NCI-H1436 treated with DMSO at 0.1 percent for 48 hours (cell line): Measurements from ENCODE around the gene ADCY4.

Experiments used
- DNase-seq: peaks from one replicate; lab custom pipeline; 2025; lab: John Stamatoyannopoulos, UW

Gene ADCY4

DNA sequence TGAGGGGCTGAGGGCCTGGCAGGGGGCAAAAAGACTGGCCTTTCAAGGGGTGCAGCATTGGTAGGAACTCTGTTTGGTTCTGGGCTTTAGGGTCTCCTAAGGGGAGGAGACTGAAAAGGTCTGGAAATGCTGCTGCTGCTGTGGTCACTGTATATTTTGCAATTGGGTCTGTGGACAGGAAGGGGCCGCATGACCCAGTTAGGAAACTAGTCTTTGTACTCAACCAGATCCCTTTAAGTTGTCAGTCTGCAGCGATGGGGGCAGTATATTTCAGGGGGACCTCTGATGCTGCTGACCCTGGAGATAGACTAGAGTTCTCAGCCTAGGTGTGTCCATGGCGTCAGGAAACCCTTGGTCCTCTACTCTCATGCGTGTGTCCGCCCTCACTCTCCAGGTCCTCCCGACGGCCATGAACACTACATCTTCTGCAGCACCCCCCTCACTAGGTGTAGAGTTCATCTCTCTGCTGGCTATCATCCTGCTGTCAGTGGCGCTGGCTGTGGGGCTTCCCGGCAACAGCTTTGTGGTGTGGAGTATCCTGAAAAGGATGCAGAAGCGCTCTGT lies 19.5 kb downstream of the ADCY4 start:
- DNase-seq, result no peak

DNA sequence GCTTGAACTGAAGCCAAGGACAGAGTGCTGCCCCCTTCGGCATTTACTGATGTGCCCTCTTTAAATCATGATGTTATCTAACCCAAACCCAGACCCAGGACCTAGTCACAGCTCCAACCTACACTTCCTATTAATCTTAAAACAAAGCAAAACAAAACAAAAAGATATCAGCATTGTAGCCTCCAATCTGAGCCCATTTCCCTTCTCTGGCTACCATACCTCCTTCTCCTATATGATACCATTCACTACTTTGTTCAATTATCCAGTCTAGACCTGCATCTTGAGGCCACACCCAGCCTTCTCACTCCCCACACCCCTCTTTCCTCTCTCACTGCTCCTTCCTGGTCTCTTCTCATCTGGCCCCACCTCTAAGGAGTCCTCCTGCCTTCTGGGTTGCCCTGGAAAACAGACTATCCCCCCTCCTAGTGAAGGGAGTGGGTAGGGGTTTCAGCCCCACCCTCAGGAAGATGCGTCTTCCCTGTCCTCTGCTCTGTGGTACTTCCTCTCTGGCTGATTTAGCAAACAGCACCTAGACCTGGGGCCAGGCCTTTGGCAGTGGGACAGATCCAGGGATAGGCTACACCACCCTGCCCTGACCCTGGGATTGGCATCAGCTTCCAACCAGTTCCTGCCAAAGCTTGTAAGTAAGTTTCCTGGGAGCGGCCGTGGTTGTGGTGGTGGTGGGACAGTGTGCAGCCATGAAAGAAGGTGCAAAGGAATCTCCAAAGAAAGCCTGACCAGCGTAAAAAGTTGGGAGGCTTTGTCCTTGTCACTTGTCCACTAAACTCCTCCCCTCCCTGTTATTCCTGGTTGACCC lies 20.3 kb downstream of the ADCY4 start:
- DNase-seq, result no peak

DNA sequence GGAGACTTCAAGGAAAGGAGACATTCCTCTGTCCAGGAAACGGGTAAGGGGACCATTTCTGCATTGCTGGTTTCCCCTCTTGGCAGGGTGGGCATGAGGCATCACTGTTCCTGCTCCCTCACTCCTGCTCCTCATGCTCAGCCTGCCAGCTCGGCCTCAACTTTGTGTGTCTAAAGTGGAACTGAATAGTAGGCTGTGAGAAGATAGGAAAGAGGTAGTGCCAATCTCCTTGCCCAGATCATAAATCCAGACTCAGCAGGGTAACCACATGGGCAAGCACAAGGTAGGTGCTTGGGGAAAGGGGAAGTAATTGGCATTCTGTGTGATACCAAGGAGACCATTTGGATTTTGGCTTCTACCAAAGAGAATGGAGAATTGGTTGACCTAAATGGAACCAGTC lies 21.0 kb downstream of the ADCY4 start:
- DNase-seq, result no peak

DNA sequence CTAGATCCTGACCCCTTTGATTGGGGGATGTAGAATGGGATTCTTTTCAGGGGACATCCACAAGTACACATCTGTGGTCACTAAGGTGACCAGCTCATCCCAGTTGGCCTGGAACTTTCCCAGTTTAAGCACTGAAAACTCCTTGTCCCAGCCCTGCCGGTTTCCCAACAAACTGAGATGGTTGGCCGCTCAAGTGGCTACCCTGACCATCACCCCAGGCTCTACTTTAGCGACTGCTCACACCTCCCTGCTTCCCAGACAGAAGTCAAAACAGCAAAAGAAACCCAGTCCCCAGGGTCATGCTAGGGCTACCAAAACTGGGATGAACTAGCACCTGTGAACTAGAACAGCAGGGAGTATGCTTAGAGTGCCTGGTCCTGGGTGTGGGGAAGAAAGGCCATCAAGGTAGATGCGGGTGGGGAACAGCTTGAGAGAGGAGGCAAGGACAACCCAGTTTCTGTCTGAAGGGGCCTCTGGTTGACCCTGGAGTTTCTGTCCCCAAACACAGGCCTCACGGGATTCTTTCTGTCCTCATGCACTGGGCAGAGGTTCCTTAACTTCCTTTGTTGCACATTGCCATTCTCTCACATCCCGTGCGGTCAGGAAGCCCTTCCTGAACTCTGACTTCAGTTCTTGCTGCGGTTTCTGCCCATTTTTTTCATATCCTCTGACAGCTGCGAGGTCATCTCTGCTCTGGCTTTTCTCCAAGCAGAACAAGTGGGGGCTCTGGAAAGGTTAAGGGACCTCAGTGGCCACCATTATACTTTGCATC lies 21.9 kb downstream of the ADCY4 start:
- no peak for DNase-seq

DNA sequence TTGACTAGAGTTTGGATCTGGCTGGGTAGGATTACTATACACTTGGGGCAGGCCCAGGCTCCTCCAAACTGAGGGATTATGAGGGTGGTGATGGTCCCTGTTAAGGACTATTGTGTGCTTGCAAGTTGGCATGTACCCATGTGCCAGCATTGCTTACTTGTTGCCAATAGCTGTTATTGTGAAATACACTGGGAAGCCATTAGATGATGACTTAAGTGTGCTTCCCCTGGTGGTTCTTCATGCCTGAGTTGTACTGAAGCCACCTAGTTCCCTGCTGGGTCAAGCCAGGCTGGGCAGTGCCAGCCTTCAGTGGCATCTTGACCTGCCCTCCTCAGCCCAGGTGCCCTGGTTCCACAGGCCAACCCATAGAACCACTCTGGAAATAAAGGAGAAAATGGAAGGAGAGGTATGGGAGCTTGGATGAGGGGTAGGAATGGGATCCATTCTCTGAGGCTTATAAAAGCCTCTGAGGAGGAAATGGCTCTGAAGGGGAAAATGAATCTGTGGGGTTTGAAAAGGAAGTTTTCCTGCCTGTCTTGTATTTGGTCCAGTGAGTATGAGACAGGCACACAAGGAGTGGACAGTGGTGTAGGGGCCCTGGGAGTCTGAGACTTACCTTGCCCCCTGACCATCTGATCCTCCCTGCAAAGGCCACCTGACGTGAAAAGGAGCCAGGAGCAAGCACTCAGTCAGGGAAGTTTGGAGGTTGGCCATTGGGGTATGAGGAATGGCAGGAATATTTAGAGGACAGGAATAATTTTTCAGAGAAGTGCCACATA lies 22.8 kb downstream of the ADCY4 start:
- DNase-seq, result no peak

DNA sequence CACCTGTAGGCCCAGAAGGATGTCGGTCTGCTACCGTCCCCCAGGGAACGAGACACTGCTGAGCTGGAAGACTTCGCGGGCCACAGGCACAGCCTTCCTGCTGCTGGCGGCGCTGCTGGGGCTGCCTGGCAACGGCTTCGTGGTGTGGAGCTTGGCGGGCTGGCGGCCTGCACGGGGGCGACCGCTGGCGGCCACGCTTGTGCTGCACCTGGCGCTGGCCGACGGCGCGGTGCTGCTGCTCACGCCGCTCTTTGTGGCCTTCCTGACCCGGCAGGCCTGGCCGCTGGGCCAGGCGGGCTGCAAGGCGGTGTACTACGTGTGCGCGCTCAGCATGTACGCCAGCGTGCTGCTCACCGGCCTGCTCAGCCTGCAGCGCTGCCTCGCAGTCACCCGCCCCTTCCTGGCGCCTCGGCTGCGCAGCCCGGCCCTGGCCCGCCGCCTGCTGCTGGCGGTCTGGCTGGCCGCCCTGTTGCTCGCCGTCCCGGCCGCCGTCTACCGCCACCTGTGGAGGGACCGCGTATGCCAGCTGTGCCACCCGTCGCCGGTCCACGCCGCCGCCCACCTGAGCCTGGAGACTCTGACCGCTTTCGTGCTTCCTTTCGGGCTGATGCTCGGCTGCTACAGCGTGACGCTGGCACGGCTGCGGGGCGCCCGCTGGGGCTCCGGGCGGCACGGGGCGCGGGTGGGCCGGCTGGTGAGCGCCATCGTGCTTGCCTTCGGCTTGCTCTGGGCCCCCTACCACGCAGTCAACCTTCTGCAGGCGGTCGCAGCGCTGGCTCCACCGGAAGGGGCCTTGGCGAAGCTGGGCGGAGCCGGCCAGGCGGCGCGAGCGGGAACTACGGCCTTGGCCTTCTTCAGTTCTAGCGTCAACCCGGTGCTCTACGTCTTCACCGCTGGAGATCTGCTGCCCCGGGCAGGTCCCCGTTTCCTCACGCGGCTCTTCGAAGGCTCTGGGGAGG lies 23.9 kb downstream of the ADCY4 start, which contains the start of gene LTB4R:
TSS of gene LTB4R (plus strand) at position 857 of the 959 bp plus-strand sequence. CDS start 4,150 bp downstream, outside the sequence.
- no peak for DNase-seq

DNA sequence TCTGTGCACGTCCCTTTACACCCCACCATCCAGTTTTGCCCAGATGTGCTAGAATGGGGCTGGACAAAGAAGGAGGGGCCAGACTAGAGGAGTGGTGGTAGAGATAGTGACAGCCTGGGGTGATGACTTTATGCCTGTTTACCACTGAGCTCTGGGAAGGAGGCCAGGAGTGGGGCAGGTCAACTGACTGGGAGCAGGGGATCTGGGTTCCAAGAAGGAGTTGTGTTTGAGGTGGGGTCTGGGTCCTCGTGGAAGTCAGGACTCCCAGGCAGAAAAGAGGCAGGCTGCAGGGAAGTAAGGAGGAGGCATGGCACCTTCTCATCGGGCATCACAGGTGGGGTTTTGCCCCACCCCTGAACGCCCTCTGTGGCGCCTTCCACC lies 24.6 kb downstream of the ADCY4 start:
- DNase-seq, result no peak

DNA sequence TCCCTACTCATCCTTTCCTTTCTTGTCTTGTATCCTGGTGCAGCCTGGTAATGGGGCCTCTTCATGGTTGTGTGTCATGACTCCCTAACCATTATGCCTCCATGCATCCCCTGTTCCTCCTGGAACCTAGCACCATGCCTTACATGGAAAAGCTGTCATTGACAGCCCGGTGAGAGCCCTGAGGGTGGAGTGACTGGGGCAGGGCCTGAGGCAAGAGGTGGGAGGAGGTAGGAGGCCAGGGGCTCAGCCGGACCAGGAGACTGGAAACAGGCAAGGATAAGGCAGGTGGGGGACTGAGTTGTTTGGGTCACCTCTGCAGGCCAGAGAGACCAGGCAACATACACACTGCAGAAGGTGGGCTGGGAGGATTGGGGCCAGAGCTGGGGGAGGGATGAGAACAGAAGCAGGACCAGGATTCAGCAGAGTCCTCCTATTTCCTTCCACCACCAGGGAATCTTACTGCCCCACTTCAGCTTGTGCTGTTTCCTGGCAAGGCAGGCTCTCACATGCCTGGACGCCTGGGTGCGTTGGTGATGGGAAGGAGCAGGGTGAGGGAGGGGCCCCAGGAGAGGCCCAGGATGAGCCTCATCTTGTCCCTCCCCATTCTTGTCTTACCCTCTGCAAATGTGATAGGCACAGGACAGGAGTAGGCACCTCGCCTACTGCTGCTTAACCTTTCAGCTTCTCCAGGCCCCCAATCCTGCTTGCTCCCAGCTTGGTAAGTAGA lies 25.2 kb downstream of the ADCY4 start, which contains the start of gene LTB4R2:
TSS of gene LTB4R2 (plus strand) at position 603 of the 727 bp plus-strand sequence. CDS start 525 bp downstream, outside the sequence.
- no peak for DNase-seq

DNA sequence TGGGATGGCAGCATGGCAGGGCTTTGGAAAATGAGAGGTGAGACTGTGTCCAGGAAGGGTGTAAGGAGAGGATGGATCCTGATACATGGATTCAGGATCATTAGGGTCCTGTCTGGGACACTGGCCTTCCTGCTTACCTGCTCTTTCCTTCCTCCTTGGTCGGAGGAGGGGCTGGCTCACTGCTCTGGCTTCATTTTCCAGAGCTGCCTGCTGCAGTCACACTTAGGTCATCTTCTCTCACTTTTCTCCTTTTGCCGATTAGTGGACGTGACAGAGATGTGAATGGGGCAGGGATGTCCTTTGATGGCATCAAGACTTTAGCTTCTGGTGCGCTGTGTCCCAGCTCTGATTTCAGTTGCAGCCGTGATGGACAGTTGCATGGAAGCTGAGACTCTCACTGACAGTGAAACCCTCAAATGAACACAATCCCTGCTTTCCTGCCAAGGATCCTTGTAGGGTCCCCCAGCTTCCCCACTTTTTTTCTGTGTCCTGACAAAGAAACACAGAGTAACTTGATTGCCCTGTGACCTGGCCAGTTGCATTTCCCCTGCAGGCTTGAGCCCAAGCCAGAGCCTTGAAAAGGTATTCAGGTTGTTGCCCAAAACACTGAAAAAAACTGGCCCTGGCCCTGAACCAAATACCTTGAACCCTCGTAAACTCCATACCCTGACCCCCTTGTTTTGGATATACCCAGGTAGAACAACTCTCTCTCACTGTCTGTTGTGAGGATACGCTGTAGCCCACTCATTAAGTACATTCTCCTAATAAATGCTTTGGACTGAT lies 26.3 kb downstream of the ADCY4 start:
- no peak for DNase-seq

DNA sequence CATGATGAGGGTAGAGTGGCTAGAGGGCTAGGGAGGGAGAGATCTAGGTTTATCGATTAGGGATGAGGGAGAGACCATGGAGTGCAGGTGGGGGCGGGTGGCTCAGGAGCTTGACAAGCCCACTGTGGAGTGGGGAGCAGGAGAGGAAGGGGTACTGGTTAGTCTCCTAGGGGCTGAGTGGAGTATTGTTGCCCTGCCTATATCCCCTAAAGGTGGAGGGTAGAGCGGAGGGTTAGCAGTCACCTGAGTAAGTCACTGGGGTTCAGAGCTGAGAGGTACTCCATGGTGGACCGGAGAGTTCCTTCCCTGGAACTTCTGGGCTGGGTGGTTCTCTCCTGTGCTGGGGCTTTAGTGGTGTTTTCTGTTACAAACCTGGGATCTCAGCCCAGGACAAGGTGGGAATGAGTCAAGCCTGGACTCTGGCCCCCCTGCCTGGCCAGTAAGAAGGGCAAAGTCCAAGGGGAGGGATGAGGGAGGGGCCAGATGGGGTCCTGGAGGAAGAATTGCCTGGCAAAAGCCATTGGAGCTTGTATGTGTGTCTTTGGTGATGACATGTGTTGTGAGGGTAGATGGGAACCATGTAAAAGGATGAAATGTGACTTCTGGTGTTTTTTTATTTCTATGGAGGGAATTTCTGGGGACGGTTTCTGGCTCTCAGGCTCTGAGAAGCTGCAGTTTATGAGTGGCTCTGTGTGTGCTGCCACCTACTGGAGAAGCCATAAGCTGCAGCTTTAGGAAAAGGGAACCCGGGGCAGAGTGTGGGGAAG lies 27.1 kb downstream of the ADCY4 start, which contains the start of gene CIDEB:
TSS of gene CIDEB (minus strand) at position 403 of the 767 bp plus-strand sequence. CDS start at position 284, 119 bp downstream.
- no peak for DNase-seq

DNA sequence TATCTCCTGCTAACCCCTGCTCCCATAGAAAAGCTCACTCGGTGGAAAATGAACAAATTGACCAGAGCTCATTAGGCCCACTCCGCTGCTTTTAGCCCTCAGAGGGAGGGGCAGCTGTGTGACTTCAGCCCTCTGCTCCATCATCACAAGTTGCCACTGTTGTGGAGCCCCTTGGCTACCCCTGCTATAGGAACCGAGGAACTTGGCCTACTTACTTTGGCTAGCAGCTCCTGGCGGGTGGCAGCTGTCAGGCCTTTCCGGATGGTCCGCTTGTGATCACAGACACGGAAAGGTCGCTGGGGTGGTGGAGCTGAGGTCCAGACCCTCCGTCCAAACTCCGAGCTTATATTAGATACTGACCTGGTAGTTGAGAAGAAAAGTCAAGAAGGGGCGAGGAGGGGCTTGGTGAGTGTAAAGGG lies 27.7 kb downstream of the ADCY4 start:
- no peak for DNase-seq

DNA sequence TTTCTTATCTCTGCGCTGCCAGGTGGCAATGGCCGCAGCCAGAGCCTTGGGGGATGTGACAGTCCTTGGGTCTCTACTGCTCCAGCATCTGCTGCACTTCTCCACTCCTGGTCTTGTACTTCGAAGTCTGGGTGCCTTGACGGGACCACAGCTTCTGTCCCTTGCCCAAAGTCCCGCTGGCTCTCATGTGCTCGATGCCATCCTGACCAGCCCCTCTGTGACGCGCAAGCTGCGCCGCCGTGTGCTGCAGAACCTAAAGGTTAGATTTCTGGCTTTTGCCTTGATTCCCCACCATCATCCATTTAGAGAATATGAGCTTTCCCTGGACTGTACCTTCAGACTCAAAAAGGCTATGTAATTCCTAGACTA lies 30.9 kb downstream of the ADCY4 start:
- no peak for DNase-seq

DNA sequence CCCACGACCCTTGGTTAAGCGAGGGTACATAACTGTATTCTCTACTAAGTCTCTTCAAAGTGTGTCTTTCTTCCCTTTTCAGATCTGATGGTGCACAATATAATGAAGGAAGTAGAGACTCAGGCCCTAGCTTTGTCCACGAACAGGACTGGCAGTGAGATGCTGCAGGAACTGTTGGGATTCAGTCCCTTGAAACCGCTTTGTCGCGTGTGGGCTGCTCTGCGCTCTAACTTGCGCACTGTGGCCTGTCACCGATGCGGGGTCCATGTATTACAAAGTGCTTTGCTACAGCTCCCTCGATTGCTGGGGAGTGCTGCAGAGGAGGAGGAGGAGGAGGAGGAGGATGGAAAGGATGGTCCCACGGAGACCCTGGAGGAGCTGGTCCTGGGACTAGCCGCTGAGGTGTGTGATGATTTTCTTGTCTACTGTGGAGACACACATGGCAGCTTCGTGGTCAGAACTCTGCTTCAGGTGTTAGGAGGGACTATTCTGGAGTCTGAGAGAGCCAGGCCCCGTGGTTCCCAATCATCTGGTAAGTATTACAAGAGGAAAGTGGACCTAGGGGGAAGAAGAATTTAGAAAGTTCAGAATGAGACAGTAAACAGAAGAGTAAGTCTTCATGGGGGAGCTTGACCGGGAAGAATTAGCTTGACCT lies 34.4 kb downstream of the ADCY4 start:
- no peak for DNase-seq

DNA sequence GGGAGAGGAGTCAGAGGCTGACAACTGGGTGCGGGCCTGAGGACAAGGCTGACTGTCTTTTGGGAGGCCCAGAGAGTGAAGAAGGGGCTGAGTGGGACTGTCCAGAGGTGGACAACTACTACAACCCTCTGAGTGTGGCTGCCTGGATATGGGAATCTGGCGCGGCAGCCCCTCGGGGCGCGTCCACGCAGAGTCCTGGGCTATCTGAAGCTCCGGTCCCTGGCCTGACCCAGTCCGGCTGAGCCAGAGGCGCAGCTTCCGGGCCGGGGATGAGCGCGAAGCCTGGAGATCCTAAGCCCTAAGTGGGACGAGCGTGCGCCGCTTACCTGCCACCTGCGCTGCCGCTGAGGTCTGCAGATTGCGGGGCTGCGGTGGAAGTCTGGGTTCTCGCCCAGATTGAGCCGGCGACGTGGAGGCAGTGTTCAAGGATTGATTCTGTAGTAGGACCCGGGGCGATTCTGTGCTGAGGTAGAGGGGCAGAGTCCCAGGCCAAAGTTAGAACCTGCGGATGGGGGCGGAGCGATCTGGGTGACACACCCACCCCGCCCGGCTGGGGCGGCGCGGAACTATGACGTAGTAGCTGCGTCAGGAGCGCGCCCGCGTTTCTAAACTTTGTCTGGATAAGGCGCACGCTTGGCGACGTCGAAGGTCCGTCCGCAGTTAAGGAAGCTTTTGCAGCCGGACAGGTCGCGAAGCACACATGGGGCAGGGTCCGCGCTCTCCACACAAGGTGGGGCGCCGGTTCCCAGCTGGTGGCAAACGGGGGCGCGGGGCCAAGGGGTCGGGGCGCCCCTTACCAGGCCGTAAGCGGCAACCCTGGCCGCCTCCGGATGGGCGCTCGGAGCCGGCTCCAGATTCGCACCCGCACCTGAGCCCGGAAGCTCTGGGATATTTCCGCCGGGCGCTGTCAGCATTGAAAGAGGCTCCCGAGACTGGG lies 35.3 kb downstream of the ADCY4 start, which contains the start of the genes DHRS1 and NOP9:
TSS of gene DHRS1 (minus strand) at position 526 of the 937 bp plus-strand sequence. CDS start 674 bp downstream, outside the sequence.
TSS of gene NOP9 (plus strand) at position 596 of the 937 bp plus-strand sequence. CDS start at position 701, 105 bp downstream.
- no peak for DNase-seq

DNA sequence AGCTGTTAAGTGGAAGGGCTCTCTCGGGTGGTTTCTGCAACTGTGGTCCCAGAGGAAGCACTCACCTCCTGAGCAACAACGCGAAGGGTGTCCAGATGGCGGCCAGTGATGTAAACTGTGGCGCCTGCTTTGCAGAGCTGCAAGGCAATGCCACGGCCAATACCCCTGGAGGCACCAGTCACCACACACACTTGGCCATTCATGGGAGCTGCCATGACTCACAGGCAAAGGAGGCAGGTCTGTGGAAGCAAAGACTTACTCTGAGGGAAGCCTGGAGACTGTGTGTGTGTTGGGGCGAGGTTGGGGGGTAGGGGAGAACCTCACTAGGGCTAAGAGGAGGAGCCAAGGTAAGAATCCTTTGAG lies 36.0 kb downstream of the ADCY4 start:
- no peak for DNase-seq

DNA sequence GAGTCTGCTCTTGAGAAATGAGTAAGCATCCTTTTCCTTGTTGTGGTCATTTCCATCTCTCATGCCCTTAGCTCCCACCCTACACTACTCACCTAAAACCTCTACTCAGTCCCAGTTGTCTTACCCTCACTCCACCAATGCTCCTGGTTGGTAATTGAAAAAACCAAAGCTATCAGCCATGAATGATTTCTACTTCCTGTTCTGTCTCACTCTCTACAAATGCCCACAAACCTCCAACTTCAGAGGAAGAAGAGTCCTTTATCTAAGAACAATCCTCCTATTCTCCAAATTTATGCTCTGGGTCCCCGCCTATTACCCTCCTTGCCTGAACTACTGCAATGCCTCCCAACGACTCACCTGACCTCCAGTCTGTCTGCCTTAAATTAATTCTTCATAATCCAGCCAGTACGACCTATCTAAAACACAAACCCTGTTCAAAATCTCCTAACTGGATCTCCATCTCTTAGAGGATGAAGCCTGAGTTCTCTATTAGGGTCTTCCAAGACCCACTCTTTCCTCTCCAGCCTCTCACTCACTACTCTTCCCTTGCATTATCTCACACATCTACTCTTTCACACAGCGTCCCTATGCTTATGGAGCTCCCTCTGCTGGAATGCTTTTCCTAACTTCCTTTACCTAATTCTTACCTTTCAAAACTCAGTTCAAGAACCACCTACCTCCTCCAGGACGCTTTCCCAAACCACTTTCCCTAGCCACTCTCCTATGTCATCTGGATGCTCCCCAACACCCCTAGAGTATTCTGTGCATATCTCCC lies 37.5 kb downstream of the ADCY4 start:
- no peak for DNase-seq
